Activated B cell treated with CpG ODN at 0.5 μM for 24 hours (primary cell): Measurements from ENCODE around the gene CCDC169. TPM values are rescaled to one million over a fixed set of nuclear protein-coding genes. Genes with fewer than 3 reads are reported as not detected.

ENCODE experiments used
- ATAC-seq: fragments of 200-7000 bp; cut with Tn5 transposase; one replicate; pipeline ENCODE4 v1.10.0; 2021; ENCODE audit warnings: low read depth, mild to moderate bottlenecking, moderate library complexity
- CTCF ChIA-PET: fragments of 350-600 bp; sonication (Branson Sonifier 250); formaldehyde crosslinking; loops from one replicate; lab custom pipeline; 2021; ENCODE audit warnings: antibody characterized with exemption; lab: Charles Lee
- POLR2A ChIA-PET: fragments of 350-600 bp; sonication (Branson Sonifier 250); formaldehyde crosslinking; loops from one replicate; lab custom pipeline; 2021; ENCODE audit warnings: antibody characterized with exemption; lab: Charles Lee
- DNase-seq: peaks from one replicate; pipeline ENCODE4 v3.0.0; 2022
- H3K27ac Mint-ChIP-seq: one replicate; pipeline ENCODE4 v1.8.0; 2020; ENCODE audit warnings: mixed read lengths
- H3K27me3 Mint-ChIP-seq: one replicate; pipeline ENCODE4 v1.8.0; 2021; ENCODE audit warnings: mixed read lengths
- H3K36me3 Mint-ChIP-seq: one replicate; pipeline ENCODE4 v1.8.0; 2021; ENCODE audit warnings: low read depth, mixed read lengths
- H3K4me1 Mint-ChIP-seq: one replicate; pipeline ENCODE4 v1.8.0; 2021; ENCODE audit warnings: mixed read lengths
- H3K4me3 Mint-ChIP-seq: one replicate; pipeline ENCODE4 v1.8.0; 2020; ENCODE audit warnings: mild to moderate bottlenecking, mixed read lengths
- H3K9me3 Mint-ChIP-seq: one replicate; pipeline ENCODE4 v1.8.0; 2020; ENCODE audit warnings: mixed read lengths
- intact Hi-C: fragments of 100-400 bp; cut with micrococcal nuclease; formaldehyde crosslinking; loops from one replicate; pipeline ENCODE4 v1.15.1; 2024
- total RNA-seq: library from RNA; stranded (reverse); gene quantifications from 2 replicates; pipeline ENCODE4 v1.2.3, GENCODE V29; 2022
- TF ChIP-seq, protein P1 (sequence below): fragments of 200-600 bp; IDR thresholded peaks from one replicate; pipeline ENCODE4 v1.8.0; 2022; ENCODE audit warnings: antibody characterized with exemption, mild to moderate bottlenecking

Gene CCDC169
- total RNA-seq, 1 donor from 2014 or later: 0.18 TPM

DNA sequence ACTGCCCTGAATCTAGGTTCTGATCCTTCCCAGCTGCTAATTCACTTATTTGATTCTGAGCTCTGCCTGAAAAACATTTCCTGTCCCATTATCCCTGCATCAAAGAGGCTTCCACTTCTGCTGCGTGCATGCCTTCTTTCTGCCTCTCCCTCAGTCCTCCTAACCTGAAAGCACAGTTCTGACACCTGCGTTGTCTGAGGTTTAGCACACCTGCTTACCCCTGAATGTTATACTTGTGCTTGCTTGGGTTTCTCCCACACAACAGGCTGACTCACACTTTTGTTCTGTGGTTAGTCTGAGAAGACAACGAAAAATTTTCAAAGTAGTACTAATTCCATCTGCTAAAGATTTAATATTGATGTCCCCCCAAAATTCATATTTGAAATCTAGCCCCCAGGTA is 80.2 kb downstream of the CCDC169 start:
- Mint-ChIP-seq H3K4me1 (no peaks in the 10 kb centered on the region), H3K36me3 (no peaks in the 10 kb centered on the region), H3K9me3 (peaks cover 2% of the 10 kb centered on the region), H3K4me3 (no peak overlapping the region), H3K27ac (no peak overlapping the region), H3K27me3 (no peaks in the 10 kb centered on the region)
- intact Hi-C loops: no loop called here
- POLR2A ChIA-PET: no interaction called here
- ATAC-seq (no peak), DNase-seq (no peak)
- CTCF ChIA-PET: no interaction called here
- TF ChIP-seq, protein P1, sequence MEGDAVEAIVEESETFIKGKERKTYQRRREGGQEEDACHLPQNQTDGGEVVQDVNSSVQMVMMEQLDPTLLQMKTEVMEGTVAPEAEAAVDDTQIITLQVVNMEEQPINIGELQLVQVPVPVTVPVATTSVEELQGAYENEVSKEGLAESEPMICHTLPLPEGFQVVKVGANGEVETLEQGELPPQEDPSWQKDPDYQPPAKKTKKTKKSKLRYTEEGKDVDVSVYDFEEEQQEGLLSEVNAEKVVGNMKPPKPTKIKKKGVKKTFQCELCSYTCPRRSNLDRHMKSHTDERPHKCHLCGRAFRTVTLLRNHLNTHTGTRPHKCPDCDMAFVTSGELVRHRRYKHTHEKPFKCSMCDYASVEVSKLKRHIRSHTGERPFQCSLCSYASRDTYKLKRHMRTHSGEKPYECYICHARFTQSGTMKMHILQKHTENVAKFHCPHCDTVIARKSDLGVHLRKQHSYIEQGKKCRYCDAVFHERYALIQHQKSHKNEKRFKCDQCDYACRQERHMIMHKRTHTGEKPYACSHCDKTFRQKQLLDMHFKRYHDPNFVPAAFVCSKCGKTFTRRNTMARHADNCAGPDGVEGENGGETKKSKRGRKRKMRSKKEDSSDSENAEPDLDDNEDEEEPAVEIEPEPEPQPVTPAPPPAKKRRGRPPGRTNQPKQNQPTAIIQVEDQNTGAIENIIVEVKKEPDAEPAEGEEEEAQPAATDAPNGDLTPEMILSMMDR: no peak

DNA sequence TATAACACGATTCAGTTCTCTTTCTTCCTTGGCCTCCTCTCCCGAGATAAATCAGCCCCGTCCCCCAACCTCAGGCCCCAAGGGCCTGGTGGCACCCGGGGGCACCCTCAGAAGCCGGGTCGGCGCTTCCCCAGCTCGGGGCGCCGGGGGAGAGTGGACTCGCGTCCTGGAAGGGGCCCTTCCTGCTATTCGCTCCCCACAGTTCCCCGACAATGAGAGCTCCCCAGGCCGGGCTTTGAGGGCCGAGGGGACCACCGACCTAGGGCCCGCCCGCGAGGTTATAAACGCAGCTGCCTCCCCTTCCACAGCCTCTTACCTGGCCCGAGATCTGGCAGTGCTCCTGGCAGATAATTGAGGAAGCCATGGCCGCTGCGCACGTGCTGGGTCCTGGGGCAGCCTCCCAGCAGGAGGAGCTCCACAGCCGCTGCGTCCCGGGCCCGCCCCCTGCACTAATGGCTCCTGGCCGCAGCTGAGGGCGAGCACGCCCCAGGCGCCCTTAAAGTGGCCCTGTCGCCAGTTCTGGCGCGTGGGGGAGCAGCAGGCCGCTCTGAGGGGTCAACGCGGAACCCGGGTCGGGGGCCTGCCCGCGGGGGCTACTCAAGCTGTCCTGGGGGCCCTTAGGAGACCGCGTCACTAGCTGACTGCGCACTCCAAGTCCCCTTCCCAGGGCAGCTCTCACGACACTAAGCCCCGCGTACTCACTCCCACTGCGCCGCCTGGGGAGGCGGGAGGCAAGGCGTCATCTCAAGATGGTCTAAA is 83.3 kb downstream of the CCDC169 start, which contains the start of gene SOHLH2:
TSS of gene SOHLH2 (minus strand) at position 394 of the 759 bp plus-strand sequence. CDS start at position 364, 30 bp downstream.
- Mint-ChIP-seq H3K4me1 (no peaks in the 10 kb centered on the region), H3K4me3 (no peak within 1 kb of the TSS), H3K27me3 (no peaks in the 10 kb centered on the region), H3K36me3 (no peaks in the 10 kb centered on the region), H3K9me3 (peaks cover 4% of the 10 kb centered on the region), H3K27ac (no peak within 1 kb of the TSS)
- ChIA-PET CTCF (no interaction called here), POLR2A (no interaction called here)
- no peak for ATAC-seq
- intact Hi-C loops: no loop called here
- DNase-seq: no peak
- TF ChIP-seq, protein P1: no peak

DNA sequence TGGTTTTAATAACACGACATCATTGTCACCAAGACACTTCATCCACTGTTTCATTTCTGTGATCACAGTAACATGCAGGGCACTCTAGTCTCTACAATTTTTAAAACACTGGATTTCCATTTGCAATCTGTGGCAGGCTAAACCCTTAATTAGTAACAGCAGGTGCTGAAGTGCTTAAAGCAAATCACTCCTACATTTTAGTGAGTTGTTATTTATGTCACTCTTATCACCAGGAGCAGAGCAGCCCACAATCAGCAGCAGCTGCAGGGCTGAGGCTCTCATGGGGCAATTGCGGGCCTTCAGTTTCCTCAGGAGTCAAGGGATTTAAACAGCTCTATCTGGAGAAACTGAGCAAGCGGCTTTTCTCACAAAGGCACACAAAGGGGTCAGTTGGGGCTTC is 84.8 kb downstream of the CCDC169 start:
- ATAC-seq: no peak
- Mint-ChIP-seq H3K4me1 (no peaks in the 10 kb centered on the region), H3K27ac (no peak overlapping the region), H3K36me3 (no peaks in the 10 kb centered on the region), H3K4me3 (no peak overlapping the region), H3K9me3 (peaks cover 2% of the 10 kb centered on the region), H3K27me3 (no peaks in the 10 kb centered on the region)
- CTCF ChIA-PET: no interaction called here
- POLR2A ChIA-PET: no interaction called here
- DNase-seq: no peak
- intact Hi-C loops: no loop called here
- TF ChIP-seq, protein P1: no peak

DNA sequence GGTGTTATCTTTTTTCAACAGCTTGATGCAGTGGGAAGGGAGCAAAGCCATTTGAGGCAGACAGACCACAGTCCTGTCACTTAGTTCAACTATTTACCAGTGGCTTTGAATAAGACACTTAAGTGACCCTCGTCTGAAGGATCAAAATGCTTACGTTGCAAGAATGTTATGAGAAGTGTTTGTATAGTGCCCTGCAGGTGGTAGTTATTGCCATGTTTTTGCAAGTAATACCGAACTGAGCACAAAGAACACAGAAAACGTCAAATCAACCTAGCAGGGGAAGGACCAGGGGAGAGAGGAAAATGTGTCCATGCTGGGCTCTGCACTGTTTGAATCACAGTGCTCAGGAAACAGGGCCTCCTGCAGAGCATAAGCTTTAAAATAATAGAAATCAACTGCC is 86.0 kb downstream of the CCDC169 start:
- DNase-seq (no peak), ATAC-seq (no peak)
- no peaks in the 10 kb centered on the region for H3K36me3 Mint-ChIP-seq
- TF ChIP-seq, protein P1: no peak
- CTCF ChIA-PET: no interaction called here
- no peaks in the 10 kb centered on the region for H3K4me1 Mint-ChIP-seq
- intact Hi-C loops: no loop called here
- no peaks in the 10 kb centered on the region for H3K27me3 Mint-ChIP-seq
- H3K4me3 Mint-ChIP-seq: no peak overlapping the region
- H3K27ac Mint-ChIP-seq: no peak overlapping the region
- POLR2A ChIA-PET: no interaction called here
- H3K9me3 Mint-ChIP-seq: peaks cover 2% of the 10 kb centered on the region

DNA sequence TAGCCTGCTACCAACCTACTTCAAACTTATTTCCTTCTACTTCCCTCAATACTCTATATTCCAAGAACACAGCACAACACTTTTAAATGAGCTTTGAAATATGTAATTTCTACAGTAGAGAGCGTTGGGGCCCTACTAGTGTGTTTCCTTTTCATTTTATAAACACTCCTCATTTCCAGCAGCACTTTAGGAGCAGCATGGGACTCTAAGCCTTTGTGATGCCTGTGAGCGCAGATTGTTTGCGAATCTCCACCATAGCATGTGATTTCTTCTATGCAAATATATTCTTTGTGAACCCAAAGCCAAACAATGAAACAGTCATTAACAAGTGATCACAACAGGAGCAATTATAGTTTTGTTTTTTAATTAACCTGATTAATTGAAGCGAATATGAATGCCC is 86.9 kb downstream of the CCDC169 start:
- ChIA-PET CTCF (no interaction called here), POLR2A (no interaction called here)
- no peaks in the 10 kb centered on the region for H3K4me1 Mint-ChIP-seq
- no peak overlapping the region for H3K4me3 Mint-ChIP-seq
- intact Hi-C loops: no loop called here
- no peak for DNase-seq
- ATAC-seq: no peak
- peaks cover 2% of the 10 kb centered on the region for H3K9me3 Mint-ChIP-seq
- no peak overlapping the region for H3K27ac Mint-ChIP-seq
- TF ChIP-seq, protein P1: no peak
- no peaks in the 10 kb centered on the region for H3K36me3 Mint-ChIP-seq
- H3K27me3 Mint-ChIP-seq: no peaks in the 10 kb centered on the region
